ENCODE data around the gene ICA1.

DNA sequence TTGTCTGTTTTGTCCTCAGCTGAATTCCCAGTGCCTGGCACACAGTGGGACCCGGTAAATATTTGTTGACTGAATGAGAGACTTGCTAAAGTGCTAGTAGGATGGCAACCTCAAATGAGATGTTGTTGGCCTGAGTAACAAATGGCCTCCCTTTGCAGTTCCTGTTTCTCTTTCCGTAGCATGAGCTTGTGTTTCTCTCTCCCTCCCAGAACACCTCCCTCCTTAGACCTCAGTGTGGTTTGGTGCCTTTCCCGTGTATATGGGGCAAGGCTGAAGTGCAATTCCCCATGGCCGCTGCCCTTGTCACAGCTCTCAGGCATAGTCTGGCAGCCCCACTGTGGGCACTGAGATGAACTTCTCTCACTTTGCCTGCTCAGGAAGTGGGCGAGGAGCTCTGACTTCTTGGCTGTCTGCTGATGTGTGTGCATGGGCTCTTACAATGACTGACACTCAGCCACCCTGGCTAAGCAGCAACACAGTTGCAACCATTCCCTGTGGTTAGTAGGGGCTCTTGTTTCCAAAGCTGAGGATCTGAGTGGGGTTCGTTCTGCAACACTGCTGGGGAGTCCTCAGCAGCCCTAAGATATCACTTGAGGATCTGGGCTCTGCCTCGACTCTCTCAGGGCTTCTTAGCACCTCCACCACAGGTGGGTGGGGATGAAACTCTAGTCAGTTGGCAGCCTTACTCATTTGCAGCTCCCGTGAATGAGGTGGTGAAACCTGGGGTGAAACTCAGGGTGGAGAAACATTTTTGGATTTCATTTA, 136.1 kb downstream of the ICA1 start:
- TF ChIP-seq EP300 (IDR thresholded peaks at IDR 0.05) = no peak
- no peak for TF ChIP-seq POLR2AphosphoS5 (IDR thresholded peaks at IDR 0.05)
- TF ChIP-seq, protein P1, sequence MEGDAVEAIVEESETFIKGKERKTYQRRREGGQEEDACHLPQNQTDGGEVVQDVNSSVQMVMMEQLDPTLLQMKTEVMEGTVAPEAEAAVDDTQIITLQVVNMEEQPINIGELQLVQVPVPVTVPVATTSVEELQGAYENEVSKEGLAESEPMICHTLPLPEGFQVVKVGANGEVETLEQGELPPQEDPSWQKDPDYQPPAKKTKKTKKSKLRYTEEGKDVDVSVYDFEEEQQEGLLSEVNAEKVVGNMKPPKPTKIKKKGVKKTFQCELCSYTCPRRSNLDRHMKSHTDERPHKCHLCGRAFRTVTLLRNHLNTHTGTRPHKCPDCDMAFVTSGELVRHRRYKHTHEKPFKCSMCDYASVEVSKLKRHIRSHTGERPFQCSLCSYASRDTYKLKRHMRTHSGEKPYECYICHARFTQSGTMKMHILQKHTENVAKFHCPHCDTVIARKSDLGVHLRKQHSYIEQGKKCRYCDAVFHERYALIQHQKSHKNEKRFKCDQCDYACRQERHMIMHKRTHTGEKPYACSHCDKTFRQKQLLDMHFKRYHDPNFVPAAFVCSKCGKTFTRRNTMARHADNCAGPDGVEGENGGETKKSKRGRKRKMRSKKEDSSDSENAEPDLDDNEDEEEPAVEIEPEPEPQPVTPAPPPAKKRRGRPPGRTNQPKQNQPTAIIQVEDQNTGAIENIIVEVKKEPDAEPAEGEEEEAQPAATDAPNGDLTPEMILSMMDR (IDR thresholded peaks at IDR 0.05) = no peak
- no peak for TF ChIP-seq POLR2A (IDR thresholded peaks at IDR 0.05)

Data from sigmoid colon (tissue), 4 donors.